Superior temporal gyrus (tissue), 1 donor: ENCODE measurements around the gene FRAS1.
"Not testable (repeated sequence)": the region's sequence is repeated elsewhere in the genome, so short reads cannot be mapped to it uniquely, and the experiment has no call there.

Experiments
- DNase-seq: peaks from one replicate; pipeline ENCODE4 v3.0.0-alpha.2; 2016; ENCODE audit errors: extremely low spot score

FRAS1 gene

GRCh38 chr4:78120144-78120880, 63.2 kb downstream of the FRAS1 start:
- DNase-seq: no peak

DNA sequence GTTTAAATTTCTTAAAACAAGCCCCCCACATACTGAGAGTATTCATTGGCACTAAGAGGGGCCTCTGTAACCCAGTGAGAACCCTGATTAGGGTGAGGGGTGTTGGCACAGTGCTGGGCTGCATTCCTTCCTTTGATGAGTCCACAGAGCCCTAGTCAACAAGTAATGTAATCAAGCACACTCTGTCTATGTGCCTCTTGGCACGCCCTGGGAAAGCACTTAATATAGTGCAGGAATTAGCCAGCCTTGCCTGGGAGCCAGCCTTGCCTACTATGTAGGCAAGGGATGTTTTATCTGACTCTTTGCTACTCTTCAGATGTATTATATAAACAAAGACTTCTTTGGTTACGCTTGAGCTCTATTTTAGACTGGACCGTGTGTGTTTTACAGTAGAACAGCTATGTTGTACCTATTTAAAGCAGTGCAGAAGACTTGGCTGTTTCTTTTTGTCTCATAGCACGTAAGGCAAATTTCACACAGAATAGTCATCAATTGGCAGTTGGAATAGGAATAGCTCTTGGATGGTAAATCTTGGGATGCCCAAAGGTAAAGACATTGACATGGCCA, 64.3 kb downstream of the FRAS1 start:
- no peak for DNase-seq

GRCh38 chr4:78125834-78126331, 68.8 kb downstream of the FRAS1 start:
- DNase-seq: not testable (repeated sequence)

DNA sequence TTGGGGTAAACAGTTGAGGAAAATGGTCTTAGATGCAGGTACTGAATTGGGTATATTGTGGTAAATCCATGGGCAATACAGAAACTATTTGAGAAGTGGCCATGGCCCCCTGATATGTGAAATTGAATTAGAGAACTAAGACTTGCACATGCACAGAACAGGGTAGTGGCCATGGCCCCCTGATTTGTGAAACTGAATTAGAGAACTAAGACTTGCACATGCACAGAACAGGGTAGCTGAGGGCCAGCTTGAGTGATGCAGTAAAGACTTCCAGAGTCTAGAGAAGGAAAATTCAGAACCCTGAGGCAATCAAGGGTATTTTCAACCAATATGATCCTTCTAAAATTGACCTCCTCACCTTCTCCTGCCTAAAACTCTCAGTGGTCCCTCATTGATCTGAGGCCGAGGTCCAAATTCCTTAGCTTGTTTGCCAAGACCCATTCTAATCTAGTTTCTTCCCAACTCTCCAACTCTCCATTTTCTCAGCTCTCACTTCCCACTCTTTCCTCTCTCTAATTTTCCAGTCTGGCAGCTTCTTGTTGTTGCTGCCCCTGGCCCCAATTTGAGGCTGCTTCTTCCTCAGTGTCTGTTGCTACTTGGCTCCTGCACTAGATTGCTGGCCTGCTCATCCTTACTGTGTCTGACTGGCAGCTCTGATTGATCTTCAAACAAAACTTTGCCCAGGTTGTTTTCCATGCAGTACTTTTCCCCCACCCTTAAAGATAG, 72.4 kb downstream of the FRAS1 start:
- DNase-seq: no peak

- DNase-seq: peak; percentile 39
These were observed 74.3 kb downstream of the FRAS1 start for GRCh38 chr4:78131403-78131802.

DNA sequence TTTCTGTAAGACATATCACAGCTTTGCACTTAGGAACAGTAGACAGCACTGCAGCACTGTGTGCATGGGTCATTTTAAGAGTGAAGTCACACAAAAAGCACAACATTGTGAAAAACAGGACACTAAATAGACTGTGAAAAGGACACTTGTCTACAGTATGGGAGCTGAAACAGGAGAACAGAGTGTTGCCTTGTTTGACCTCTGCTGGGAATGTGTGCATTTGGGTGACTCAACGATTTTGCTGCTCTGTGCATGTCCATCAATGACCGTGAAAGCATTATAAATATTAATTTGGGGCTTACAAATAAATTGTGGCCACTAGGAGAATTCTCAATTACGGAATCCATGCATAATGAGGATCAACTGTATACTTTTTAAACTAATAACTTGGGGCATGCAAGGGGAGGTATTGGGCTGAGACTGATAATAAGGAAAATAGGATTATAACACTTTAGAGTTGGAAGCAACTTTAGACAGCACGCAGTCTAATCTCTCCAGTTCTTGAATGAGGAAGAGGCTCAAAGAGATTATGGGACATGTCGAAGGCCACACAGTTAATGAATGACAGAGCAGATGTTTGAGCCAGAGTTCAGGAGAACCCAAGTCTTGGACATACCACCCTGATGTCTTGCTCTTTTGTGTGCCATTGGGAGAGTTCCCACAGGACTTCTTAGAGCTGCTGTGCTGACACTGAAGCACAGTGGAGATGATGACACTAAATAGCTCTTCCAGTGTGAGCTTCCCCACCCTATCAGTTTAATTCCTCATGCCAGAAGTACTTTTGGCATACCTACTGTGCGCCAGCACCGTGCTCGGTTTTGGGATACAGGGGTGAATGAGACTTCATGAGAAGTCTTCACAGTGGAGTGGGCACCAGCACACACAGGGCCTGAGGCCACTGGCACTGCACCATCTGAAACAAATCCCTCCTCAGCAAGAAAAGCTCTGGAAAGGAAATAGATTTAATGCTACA, 79.3 kb downstream of the FRAS1 start:
- no peak for DNase-seq

- DNase-seq: no peak
These were observed 80.4 kb downstream of the FRAS1 start for GRCh38 chr4:78137532-78137931.

DNA sequence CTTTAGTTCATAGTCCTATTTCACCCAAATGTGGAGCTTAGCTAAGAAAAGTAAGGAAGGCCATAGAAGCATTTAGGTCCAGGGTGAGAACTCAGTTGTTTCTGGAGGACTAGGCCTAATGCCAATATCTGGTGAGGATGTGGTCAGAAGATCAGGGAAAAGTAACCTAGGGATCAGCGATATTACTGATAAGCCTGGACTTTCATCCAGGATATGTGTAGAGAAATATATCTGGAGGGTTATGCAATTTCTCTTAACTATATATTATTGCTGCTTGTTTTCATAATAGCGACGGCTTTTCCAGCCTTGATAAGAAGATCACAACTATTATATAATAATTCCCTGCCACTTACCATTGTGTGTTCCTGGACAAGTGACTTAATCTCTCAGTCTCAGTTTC, 81.1 kb downstream of the FRAS1 start:
- DNase-seq: no peak

DNA sequence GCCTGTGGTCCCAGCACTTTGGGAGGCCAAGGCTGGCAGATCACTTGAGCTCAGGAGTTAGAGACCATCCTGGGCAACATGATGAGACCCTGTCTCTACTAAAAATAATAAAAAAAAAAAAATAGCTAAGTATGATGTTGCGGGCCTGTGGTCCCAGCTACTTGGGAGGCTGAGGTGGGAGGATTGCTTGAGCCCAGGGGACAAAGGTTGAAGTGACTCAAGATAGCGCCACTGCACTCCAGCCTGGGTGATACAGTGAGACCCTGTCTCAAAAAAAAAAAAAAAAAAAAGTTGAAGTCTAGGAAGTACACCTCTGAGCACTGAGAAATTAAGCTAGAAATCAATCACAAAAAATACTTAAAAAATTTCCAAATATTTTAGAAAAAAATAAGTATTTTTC, 86.5 kb downstream of the FRAS1 start:
- no peak for DNase-seq

DNA sequence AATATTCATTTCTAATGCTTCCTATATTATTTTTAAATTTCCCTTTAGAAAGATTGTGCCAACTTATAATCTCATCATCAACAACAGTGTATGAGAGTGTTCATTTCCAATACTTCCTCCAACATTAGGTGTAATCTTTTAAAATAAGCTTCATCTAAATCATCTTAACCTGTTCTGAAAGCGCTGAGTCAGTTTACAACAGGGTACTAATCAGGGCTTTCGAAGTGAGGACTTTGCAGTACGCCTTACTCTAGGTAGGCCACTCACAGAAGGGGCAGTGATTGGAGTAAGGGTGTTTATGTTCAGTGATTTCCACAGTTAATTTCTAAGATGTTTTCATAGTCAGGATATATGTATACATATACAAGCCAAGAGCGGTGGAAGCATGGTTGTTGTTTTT, 87.9 kb downstream of the FRAS1 start:
- no peak for DNase-seq

DNA sequence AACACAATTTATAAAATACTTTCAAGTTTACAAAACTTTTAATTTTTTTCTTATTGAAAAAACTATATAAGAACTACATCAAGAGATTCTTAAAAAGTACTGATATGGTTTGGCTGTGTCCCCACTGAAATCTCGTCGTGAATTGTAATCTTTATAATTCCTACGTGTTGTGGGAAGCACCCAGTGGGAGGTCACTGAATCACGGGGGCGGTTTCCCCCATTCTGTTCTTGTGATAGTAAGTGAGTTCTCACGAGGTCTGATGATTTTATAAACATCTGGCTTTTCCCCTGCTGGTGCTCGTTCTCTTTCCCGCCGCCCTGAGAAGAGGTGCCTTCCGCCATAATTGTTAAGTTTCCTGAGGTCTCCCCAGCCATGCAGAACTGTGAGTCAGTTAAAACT, 88.5 kb downstream of the FRAS1 start:
- no peak for DNase-seq

GRCh38 chr4:78149751-78150542, 92.8 kb downstream of the FRAS1 start:
- DNase-seq: no peak

- no peak for DNase-seq
These were observed 93.4 kb downstream of the FRAS1 start for GRCh38 chr4:78150543-78150864.

GRCh38 chr4:78152795-78153194, 95.7 kb downstream of the FRAS1 start:
- DNase-seq: no peak

DNA sequence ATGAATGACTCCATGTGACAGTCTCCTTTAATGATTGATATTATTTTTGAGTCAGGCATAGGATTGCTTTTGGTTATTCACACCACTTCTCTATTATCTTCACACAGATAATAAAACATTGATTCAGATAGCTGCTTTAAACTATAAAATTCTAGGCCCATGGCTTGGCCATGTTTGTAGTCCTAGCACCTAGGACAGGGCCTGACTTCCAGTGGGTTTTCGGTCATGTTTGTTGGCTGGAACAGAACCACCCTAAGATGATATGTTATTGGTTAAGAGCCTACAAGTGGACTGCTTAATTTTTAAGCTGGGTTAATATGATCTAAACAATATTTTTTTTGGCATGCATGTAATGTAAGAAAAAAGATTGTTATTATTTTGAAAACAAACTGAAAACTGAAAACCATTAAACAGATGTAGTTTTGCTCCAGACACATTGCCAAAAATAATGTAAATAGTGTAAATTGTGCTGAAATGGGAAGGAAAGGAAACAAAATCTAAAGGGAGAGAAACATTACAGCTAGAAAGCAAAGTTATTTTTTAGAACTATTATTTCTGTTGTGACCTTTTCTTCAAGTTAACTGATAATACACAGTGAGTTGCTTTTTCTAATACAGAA, 98.0 kb downstream of the FRAS1 start:
- no peak for DNase-seq

DNA sequence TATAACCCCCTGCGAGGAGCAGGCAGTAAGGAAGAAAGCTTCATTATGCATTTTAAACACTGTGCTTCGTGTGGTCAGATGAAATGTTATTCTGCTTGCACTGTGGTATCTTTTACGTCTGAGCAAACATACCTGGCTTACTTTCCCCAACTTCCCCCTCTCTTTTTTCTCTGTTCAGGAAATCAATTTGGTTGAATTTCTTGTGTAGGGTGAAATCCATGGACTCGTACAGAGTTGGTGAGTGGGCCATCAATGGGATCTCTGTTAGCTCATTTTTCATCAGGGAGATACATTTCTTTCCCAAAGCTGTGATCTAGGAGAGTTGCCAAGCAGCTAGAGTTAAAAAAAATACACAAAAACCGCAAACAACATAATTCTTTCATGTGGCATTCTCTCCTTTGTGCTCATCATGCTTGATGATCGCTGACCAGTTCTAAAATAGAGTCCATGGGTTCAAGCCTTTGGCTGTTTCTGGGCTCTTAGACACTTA, 98.5 kb downstream of the FRAS1 start:
- DNase-seq: no peak

GRCh38 chr4:78156520-78156919, 99.4 kb downstream of the FRAS1 start:
- DNase-seq: no peak

DNA sequence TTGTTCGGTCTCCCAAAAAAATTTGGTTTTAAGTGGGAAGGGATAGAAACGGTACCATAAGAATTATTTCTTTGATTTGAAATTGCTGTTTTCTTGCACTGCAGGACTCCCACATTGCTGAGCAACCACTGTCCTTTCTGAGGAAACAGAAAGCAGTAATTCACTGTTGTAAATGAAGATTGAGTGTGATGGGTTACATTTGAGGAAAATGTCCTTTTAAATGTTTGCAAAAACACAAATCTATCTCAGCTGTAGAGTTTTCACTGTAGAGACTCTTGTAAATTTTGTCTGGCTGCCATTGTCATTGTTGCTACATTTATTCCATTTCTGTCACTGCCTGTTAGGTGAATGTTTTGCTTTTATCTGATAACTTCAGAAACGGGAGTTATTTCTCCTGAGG, 105.2 kb downstream of the FRAS1 start:
- DNase-seq: no peak

- DNase-seq: no peak
These were observed 105.7 kb downstream of the FRAS1 start for GRCh38 chr4:78162821-78163220.

- no peak for DNase-seq
These were observed 108.6 kb downstream of the FRAS1 start for GRCh38 chr4:78165758-78166157.
